ENCODE results near the gene ARHGAP45. TPM values are rescaled to one million over a fixed set of nuclear protein-coding genes. Genes with fewer than 3 reads are reported as not detected.
A peak's percentile ranks its signal among the peaks of the same experiment; 100 is the strongest.

The ARHGAP45 gene
- total and polyA plus RNA-seq, 8 donors: 5.1 to 21.6 (median 11.2) TPM

- intact Hi-C loops (cut with DNase I): no loop called here
- ATAC-seq: no peak
- TF ChIP-seq CTCF (IDR thresholded peaks at IDR 0.05): no peak
- no peak for FAIRE-seq
- no peaks in the 10 kb centered on the region for H3K27me3 ChIP-seq
- no peaks in the 10 kb centered on the region for H3K36me3 ChIP-seq
- no peaks in the 10 kb centered on the region for H3K9me3 ChIP-seq
- no peak overlapping the region for H3K27ac ChIP-seq
- 93 to 95% methylated on average over 29 to 31 of the region's 31 CpGs for WGBS, 2 donors
- no peak overlapping the region for H3K4me3 ChIP-seq
- H3K4me1 ChIP-seq: no peaks in the 10 kb centered on the region
- peak in 1 of 6 donors; percentile 69 for DNase-seq
These were observed 15.8 kb upstream of the ARHGAP45 start for GRCh38 chr19:1050989-1051788.

GRCh38 chr19:1051791-1052190 lies 15.2 kb upstream of the ARHGAP45 start:
- intact Hi-C loops (cut with DNase I): no loop called here
- H3K4me3 ChIP-seq: no peak overlapping the region
- no peaks in the 10 kb centered on the region for H3K36me3 ChIP-seq
- H3K27ac ChIP-seq: no peak overlapping the region
- no peak for DNase-seq
- 93% methylated on average over 17 of the region's 17 CpGs for WGBS, 2 donors
- no peak for FAIRE-seq
- no peak for ATAC-seq
- TF ChIP-seq CTCF (IDR thresholded peaks at IDR 0.05): no peak
- H3K27me3 ChIP-seq: no peaks in the 10 kb centered on the region
- no peaks in the 10 kb centered on the region for H3K4me1 ChIP-seq
- no peaks in the 10 kb centered on the region for H3K9me3 ChIP-seq

- 96 to 97% methylated on average over 3 to 5 of the region's 5 CpGs for WGBS, 2 donors
- no peak overlapping the region for H3K4me3 ChIP-seq
- H3K36me3 ChIP-seq: no peaks in the 10 kb centered on the region
- no peaks in the 10 kb centered on the region for H3K9me3 ChIP-seq
- intact Hi-C loops (cut with DNase I): no loop called here
- no peaks in the 10 kb centered on the region for H3K4me1 ChIP-seq
- ATAC-seq: no peak
- FAIRE-seq: no peak
- H3K27me3 ChIP-seq: no peaks in the 10 kb centered on the region
- no peak overlapping the region for H3K27ac ChIP-seq
- no peak for TF ChIP-seq CTCF (IDR thresholded peaks at IDR 0.05)
- DNase-seq: no peak
These were observed 14.5 kb upstream of the ARHGAP45 start for GRCh38 chr19:1052349-1052975.

GRCh38 chr19:1053176-1054101 lies 13.5 kb upstream of the ARHGAP45 start:
- intact Hi-C loops (cut with DNase I): no loop called here
- Histone ChIP-seq H3K4me1 (no peaks in the 10 kb centered on the region), H3K36me3 (no peaks in the 10 kb centered on the region), H3K27me3 (no peaks in the 10 kb centered on the region), H3K27ac (no peak overlapping the region), H3K9me3 (no peaks in the 10 kb centered on the region), H3K4me3 (no peak overlapping the region)
- FAIRE-seq (no peak), DNase-seq (peak in 1 of 6 donors; percentile 71), ATAC-seq (no peak)
- WGBS, 2 donors: 94% methylated on average over 31 of the region's 31 CpGs
- no peak for TF ChIP-seq CTCF (IDR thresholded peaks at IDR 0.05)
